Stomach (tissue), 9 donors: ENCODE data around the gene PGBD5. TPM values are rescaled to one million over a fixed set of nuclear protein-coding genes. Genes with fewer than 3 reads are reported as not detected.

Source experiments
- DNase-seq, 2 donors: peaks; one replicate each; pipeline versions ENCODE4 v3.0.0 to v3.0.0-alpha.2; 2013 to 2019
- H3K27ac ChIP-seq, 5 donors: fragments of 200-600 bp in 4 of 5; sonication (generic) in 4 of 5; one replicate each; pipeline ENCODE4 v1.5.1; 2013 to 2019; ENCODE audit warnings: mild to moderate bottlenecking in 1 of 5, moderate library complexity in 1 of 5
- H3K27me3 ChIP-seq, 3 donors: fragments of 200-600 bp; sonication (generic); one replicate each; pipeline ENCODE4 v1.5.1; 2017 to 2019; ENCODE audit warnings: mixed run types in 1 of 3
- H3K36me3 ChIP-seq, 4 donors: fragments of 200-600 bp; sonication (generic); 1 replicate in 3 of 4; 2 replicates in 1 of 4; pipeline ENCODE4 v1.5.1; 2016 to 2019
- H3K4me1 ChIP-seq, 4 donors: fragments of 200-600 bp; sonication (generic); one replicate each; pipeline ENCODE4 v1.5.1; 2016 to 2019
- H3K4me3 ChIP-seq, 4 donors: fragments of 200-600 bp; sonication (generic) in 3 of 4; one replicate each; pipeline ENCODE4 v1.5.1; 2016 to 2019; ENCODE audit warnings: mild to moderate bottlenecking in 1 of 4
- H3K9me3 ChIP-seq, 4 donors: fragments of 200-600 bp; sonication (generic); one replicate each; pipeline ENCODE4 v1.5.1; 2016 to 2019
- EP300 ChIP-seq: sonication (generic); formaldehyde crosslinking; IDR thresholded peaks from one replicate; pipeline ENCODE4 v1.6.1; 2017; ENCODE audit warnings: antibody characterized with exemption
- POLR2A ChIP-seq, 4 donors: fragments of 450-650 bp; IDR thresholded peaks; one replicate each; pipeline ENCODE4 v1.6.1; 2016; ENCODE audit warnings: antibody characterized with exemption in 4 of 4, control low read depth in 2 of 4, mild to moderate bottlenecking in 1 of 4, moderate library complexity in 1 of 4
- POLR2AphosphoS5 ChIP-seq, 3 donors: sonication (generic); formaldehyde crosslinking; IDR thresholded peaks; one replicate each; pipeline ENCODE4 v1.6.1; 2016; ENCODE audit warnings: antibody characterized with exemption in 3 of 3
- WGBS, 5 donors: extraction: QIAGEN DNeasy Blood & Tissue Kit in 3 of 5; methylation state at CpG; one replicate each; pipeline versions ENCODE4 v1.1.5 to v1.1.7; 2013 to 2018; 5-methylcytosine and 5-hydroxymethylcytosine counted together
- intact Hi-C: fragments of 100-400 bp; cut with DNase I; formaldehyde crosslinking; loops from one replicate; pipeline ENCODE4 v1.15.1; 2023; ENCODE audit warnings: low total_unique reads
- polyA plus RNA-seq, 3 donors: library from polyadenylated mRNA; stranded (reverse); fragments of 200-250 nt; gene quantifications; one replicate each; pipeline ENCODE4 v1.2.3, GENCODE V29; 2013
- total RNA-seq, 5 donors: library from RNA; depleted of rRNA; stranded (reverse); fragments of >200 nt; gene quantifications; one replicate each; pipeline versions ENCODE4 v1.1.0 to v1.2.3, GENCODE V29; 2014 to 2016
- TF ChIP-seq, protein P1 (sequence below), 7 experiments: fragments of 450-650 bp in 4 of 7; fragments of 200-600 bp in 3 of 7; sonication (generic) in 3 of 7; IDR thresholded peaks; one replicate each; pipeline ENCODE4 v1.5.1; 2016 to 2019; ENCODE audit warnings: antibody characterized with exemption in 7 of 7, control low read depth in 2 of 7, mild to moderate bottlenecking in 1 of 7
- donor health status: healthy with polysubstance abuse.
- donor health status: Bipolar disorder and iron deficiency.
- donor health status: healthy.

The PGBD5 gene
- total and polyA plus RNA-seq, 8 donors: under 0.01 to 1.2 (median 0.34) TPM

DNA sequence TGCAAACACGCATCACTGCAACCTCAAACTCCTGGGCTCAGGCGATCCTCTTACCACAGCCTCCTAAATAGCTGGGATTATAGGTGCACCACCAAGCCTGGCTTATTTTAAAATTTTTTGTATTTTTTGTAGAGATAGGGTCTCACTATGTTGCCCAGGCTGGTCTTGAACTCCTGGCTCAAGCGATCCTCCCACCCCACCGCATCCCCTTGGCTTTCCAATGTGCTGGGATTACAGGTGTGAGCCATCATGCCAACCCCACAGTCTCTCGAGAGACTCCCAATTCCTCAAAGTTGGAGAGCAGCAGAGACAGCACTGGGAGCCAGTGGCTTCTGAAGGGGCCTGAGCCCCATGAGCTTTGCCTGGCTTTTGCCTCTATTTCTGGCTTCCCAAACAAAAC lies 42.7 kb downstream of the PGBD5 start:
- H3K27me3 ChIP-seq: no peaks in the 10 kb centered on the region
- intact Hi-C loops: no loop called here
- no peak overlapping the region for H3K27ac ChIP-seq
- H3K9me3 ChIP-seq: peaks cover 6 to 18% (median 15%) of the 10 kb centered on the region in 4 donors
- no peaks in the 10 kb centered on the region for H3K36me3 ChIP-seq
- H3K4me1 ChIP-seq: peaks cover 0 to 11% (median 5%) of the 10 kb centered on the region in 4 donors
- DNase-seq: no peak
- no peak overlapping the region for H3K4me3 ChIP-seq
- WGBS, 5 donors: 93 to 96% (median 95%) methylated on average over 5 of the region's 5 CpGs
- TF ChIP-seq POLR2AphosphoS5 (IDR thresholded peaks at IDR 0.05): no peak
- TF ChIP-seq, protein P1, sequence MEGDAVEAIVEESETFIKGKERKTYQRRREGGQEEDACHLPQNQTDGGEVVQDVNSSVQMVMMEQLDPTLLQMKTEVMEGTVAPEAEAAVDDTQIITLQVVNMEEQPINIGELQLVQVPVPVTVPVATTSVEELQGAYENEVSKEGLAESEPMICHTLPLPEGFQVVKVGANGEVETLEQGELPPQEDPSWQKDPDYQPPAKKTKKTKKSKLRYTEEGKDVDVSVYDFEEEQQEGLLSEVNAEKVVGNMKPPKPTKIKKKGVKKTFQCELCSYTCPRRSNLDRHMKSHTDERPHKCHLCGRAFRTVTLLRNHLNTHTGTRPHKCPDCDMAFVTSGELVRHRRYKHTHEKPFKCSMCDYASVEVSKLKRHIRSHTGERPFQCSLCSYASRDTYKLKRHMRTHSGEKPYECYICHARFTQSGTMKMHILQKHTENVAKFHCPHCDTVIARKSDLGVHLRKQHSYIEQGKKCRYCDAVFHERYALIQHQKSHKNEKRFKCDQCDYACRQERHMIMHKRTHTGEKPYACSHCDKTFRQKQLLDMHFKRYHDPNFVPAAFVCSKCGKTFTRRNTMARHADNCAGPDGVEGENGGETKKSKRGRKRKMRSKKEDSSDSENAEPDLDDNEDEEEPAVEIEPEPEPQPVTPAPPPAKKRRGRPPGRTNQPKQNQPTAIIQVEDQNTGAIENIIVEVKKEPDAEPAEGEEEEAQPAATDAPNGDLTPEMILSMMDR (IDR thresholded peaks at IDR 0.05): no peak
- TF ChIP-seq POLR2A (IDR thresholded peaks at IDR 0.05): no peak
- TF ChIP-seq EP300: no peak

DNA sequence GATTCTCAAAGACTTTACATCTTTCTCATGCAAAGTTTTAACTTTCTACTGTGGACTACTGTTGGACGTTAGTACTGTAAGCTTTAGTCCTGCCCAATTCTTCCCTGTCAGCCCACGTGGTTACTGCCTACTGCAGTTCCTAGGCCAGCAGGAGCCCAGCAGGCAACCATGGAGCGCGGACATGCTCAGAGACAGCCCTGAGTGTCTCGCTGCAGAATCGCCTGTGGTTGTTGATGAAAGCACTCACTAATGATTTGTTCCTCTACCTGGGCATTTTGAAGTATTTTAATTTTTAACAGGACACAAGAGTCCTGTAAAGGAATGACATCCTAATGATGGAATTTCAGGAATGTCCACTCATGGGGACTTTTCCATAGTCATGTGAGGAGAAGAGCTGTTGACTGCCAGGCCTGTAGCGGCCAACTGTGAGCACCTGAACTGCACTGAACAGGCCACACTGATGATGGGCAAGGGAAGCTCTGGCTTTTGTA lies 44.1 kb downstream of the PGBD5 start:
- DNase-seq: peak in 1 of 2 donors; percentile 20
- TF ChIP-seq POLR2AphosphoS5 (IDR thresholded peaks at IDR 0.05): no peak
- no peak for TF ChIP-seq EP300
- TF ChIP-seq, protein P1 (IDR thresholded peaks at IDR 0.05): no peak
- H3K4me1 ChIP-seq: peaks cover 0 to 11% (median 5%) of the 10 kb centered on the region in 4 donors
- H3K36me3 ChIP-seq: no peaks in the 10 kb centered on the region
- no peaks in the 10 kb centered on the region for H3K27me3 ChIP-seq
- H3K27ac ChIP-seq: no peak overlapping the region
- intact Hi-C loops: no loop called here
- no peak overlapping the region for H3K4me3 ChIP-seq
- H3K9me3 ChIP-seq: peaks cover 6 to 18% (median 15%) of the 10 kb centered on the region in 4 donors
- 51 to 74% (median 68%) methylated on average over 7 of the region's 7 CpGs for WGBS, 5 donors

DNA sequence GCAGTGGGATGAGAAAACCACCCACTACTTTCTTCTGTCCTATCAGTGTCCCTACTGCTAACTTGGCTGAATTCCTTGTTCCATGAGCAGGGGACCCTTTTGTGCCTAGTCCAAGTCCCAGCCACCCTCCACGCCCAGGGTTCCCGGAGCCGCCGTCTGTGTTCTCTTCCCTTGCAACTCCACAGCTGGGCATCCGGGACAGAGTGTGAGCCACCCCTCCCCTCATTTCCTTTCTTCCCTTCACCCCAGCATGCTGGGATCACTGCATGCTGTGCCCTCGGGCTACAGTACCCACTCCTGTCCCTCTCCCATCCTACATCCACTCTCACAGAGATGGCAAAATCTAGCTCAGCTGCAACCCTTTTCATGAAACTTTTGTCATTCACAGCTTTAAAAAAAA lies 44.5 kb downstream of the PGBD5 start:
- intact Hi-C loops: no loop called here
- H3K27ac ChIP-seq: no peak overlapping the region
- TF ChIP-seq, protein P1 (IDR thresholded peaks at IDR 0.05): no peak
- TF ChIP-seq EP300: no peak
- TF ChIP-seq POLR2AphosphoS5 (IDR thresholded peaks at IDR 0.05): no peak
- TF ChIP-seq POLR2A (IDR thresholded peaks at IDR 0.05): no peak
- DNase-seq: no peak
- H3K36me3 ChIP-seq: no peaks in the 10 kb centered on the region
- H3K27me3 ChIP-seq: no peaks in the 10 kb centered on the region
- peaks cover 0 to 11% (median 5%) of the 10 kb centered on the region in 4 donors for H3K4me1 ChIP-seq
- peaks cover 6 to 18% (median 15%) of the 10 kb centered on the region in 4 donors for H3K9me3 ChIP-seq
- WGBS, 5 donors: 41 to 68% (median 51%) methylated on average over 6 of the region's 6 CpGs
- H3K4me3 ChIP-seq: no peak overlapping the region

DNA sequence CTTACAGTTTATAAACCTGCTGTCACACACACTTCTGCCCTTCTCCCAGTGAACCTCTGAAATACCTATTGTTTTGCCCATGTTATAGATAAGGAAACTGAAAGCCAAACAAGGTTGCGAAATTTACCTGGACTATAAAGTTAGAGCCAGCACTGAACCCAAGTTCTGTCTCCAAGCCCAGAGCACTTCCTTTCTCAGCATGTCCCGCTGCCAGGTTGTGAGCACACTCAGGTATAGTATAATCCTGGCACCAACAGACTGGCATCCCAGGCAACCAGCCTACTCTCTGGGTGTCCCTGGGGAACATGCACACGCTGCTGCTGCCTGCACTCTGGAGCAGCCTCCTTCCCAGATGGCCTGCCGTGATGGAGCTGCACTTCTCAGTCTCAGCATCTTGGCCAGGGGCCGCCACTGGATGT lies 45.1 kb downstream of the PGBD5 start:
- TF ChIP-seq POLR2A (IDR thresholded peaks at IDR 0.05) (no peak), EP300 (no peak), POLR2AphosphoS5 (IDR thresholded peaks at IDR 0.05) (no peak)
- TF ChIP-seq, protein P1 (IDR thresholded peaks at IDR 0.05): no peak
- Histone ChIP-seq H3K4me1 (peaks cover 0 to 11% (median 5%) of the 10 kb centered on the region in 4 donors), H3K27ac (no peak overlapping the region), H3K27me3 (no peaks in the 10 kb centered on the region), H3K9me3 (peaks cover 6 to 18% (median 15%) of the 10 kb centered on the region in 4 donors), H3K36me3 (no peaks in the 10 kb centered on the region), H3K4me3 (no peak overlapping the region)
- WGBS, 5 donors: 45 to 62% (median 53%) methylated on average over 5 of the region's 5 CpGs
- intact Hi-C loops: no loop called here
- peak; percentile 31 to 78 for DNase-seq
